ENCODE results near the gene COTL1. TPM values are rescaled to one million over a fixed set of nuclear protein-coding genes. Genes with fewer than 3 reads are reported as not detected.

The COTL1 gene
- total and polyA plus RNA-seq, 2 of the 13 experiments (the other 11 are each of a cell fraction or from before 2014, with no cell fraction given), result 8.7 to 16.9 TPM

GRCh38 chr16:84630446-84631152 lies 12.7 kb upstream of the COTL1 start:
- Histone ChIP-seq H4K20me1 (ENCODE audit: insufficient read depth, low read length) (no peaks in the 10 kb centered on the region), H3K9ac (ENCODE audit: insufficient read depth, low read depth, low read length) (no peak overlapping the region), H3K9me3 (ENCODE audit: low read length) (no peaks in the 10 kb centered on the region), H3K4me2 (ENCODE audit: low read depth, low read length) (no peak overlapping the region), H3K79me2 (ENCODE audit: insufficient read depth, low read length) (no peaks in the 10 kb centered on the region), H3K36me3 (replicated peaks in 1 of 2; ENCODE audit: control insufficient read depth in 1 of 2, insufficient read depth in 2 of 2, low read length in 2 of 2) (no peaks in the 10 kb centered on the region), H3K4me1 (ENCODE audit: insufficient read depth, low read length) (peaks cover 28% of the 10 kb centered on the region), H2AFZ (ENCODE audit: low read length) (no peak overlapping the region), H3K4me3 (replicated peaks in 1 of 3; ENCODE audit: insufficient read depth in 1 of 3, low read depth in 2 of 3, low read length in 3 of 3) (no peak overlapping the region), H3K27ac (ENCODE audit: extremely low read length, insufficient read depth, low read length) (no peak overlapping the region), H3K27me3 (ENCODE audit: control insufficient read depth in 1 of 2, insufficient read depth in 2 of 2, low read length in 2 of 2) (peaks cover 1 to 25% of the 10 kb centered on the region in 2 experiments; a peak in 3 of 5 replicates)
- ChIA-PET CTCF (ENCODE audit: low intra/inter-chr PET ratio, low total read pairs) (no interaction called here), POLR2A (no interaction called here)
- intact Hi-C loops (cut with micrococcal nuclease; ENCODE audit: unreplicated experiment) (no loop called here), in situ Hi-C loops (cut with HindIII; ENCODE audit: extremely low pct_ligation_motif_present, low pct_unique_long_range_greater_than_20kb) (no loop called here)
- 49% methylated on average over 16 of the region's 16 CpGs for WGBS (ENCODE audit: low lambda C conversion rate)
- DNase-seq (ENCODE audit: low spot score) (no peak), ATAC-seq (no peak), FAIRE-seq (no peak)
- BruUV-seq (replicated peaks), result no TSS peak
- no peak for TF ChIP-seq ZKSCAN8 (CRISPR knock-in tag; IDR thresholded peaks at IDR 0.05; ENCODE audit: borderline replicate concordance)
- TF ChIP-seq ZNF121 (CRISPR knock-in tag; IDR thresholded peaks at IDR 0.05), result peak; percentile 67; the same call in 1 of the 2 replicates

- in situ Hi-C loops (cut with HindIII; ENCODE audit: extremely low pct_ligation_motif_present, low pct_unique_long_range_greater_than_20kb) (no loop called here), intact Hi-C loops (cut with micrococcal nuclease; ENCODE audit: unreplicated experiment) (no loop called here)
- H3K9me3 ChIP-seq (ENCODE audit: low read length), result no peaks in the 10 kb centered on the region
- FAIRE-seq (no peak), DNase-seq (ENCODE audit: low spot score) (no peak), ATAC-seq (no peak)
- H3K79me2 ChIP-seq (ENCODE audit: insufficient read depth, low read length), result no peaks in the 10 kb centered on the region
- H4K20me1 ChIP-seq (ENCODE audit: insufficient read depth, low read length), result no peaks in the 10 kb centered on the region
- peaks cover 28% of the 10 kb centered on the region for H3K4me1 ChIP-seq (ENCODE audit: insufficient read depth, low read length)
- H3K9ac ChIP-seq (ENCODE audit: insufficient read depth, low read depth, low read length), result no peak overlapping the region
- no peaks in the 10 kb centered on the region for H3K36me3 ChIP-seq (replicated peaks in 1 of 2; ENCODE audit: control insufficient read depth in 1 of 2, insufficient read depth in 2 of 2, low read length in 2 of 2)
- POLR2A ChIA-PET, result no interaction called here
- no TSS peak for BruUV-seq (replicated peaks)
- H3K4me3 ChIP-seq (replicated peaks in 1 of 3; ENCODE audit: insufficient read depth in 1 of 3, low read depth in 2 of 3, low read length in 3 of 3), result no peak overlapping the region
- H3K27me3 ChIP-seq (ENCODE audit: control insufficient read depth in 1 of 2, insufficient read depth in 2 of 2, low read length in 2 of 2), result peaks cover 1 to 25% of the 10 kb centered on the region in 2 experiments; a peak in 3 of 5 replicates
- H3K27ac ChIP-seq (ENCODE audit: extremely low read length, insufficient read depth, low read length), result no peak overlapping the region
- 76% methylated on average over 5 of the region's 5 CpGs for WGBS (ENCODE audit: low lambda C conversion rate)
- peak overlapping the region; percentile 19; the same call in 1 of the 2 replicates for H3K4me2 ChIP-seq (ENCODE audit: low read depth, low read length)
- H2AFZ ChIP-seq (ENCODE audit: low read length), result no peak overlapping the region
- TF ChIP-seq ZNF598 (CRISPR knock-in tag; IDR thresholded peaks at IDR 0.05; ENCODE audit: borderline replicate concordance) (no peak), GTF2F1 (IDR thresholded peaks at IDR 0.05; ENCODE audit: low read length) (no peak), ZNF777 (CRISPR knock-in tag; IDR thresholded peaks at IDR 0.05) (no peak)
- CTCF ChIA-PET (ENCODE audit: low intra/inter-chr PET ratio, low total read pairs), result no interaction called here
Observed at GRCh38 chr16:84630009-84630408, 12.1 kb upstream of the COTL1 start.
